HEK293 (cell line): ENCODE measurements around the gene FUBP1.

Experiments used
- AEBP2 ChIP-seq: fragments of 450-650 bp; formaldehyde crosslinking; IDR thresholded peaks from 2 replicates; pipeline ENCODE4 v1.5.1; 2016; ENCODE audit warnings: missing biosample characterization, missing genetic modification characterization, borderline replicate concordance
- ATF2 ChIP-seq: fragments of 450-650 bp; formaldehyde crosslinking; IDR thresholded peaks from 2 replicates; pipeline ENCODE4 v1.5.1; 2016; ENCODE audit warnings: missing biosample characterization, missing genetic modification characterization, low read depth
- GLIS2 ChIP-seq: fragments of 450-650 bp; formaldehyde crosslinking; IDR thresholded peaks from 2 replicates; pipeline ENCODE4 v1.5.1; 2016; ENCODE audit warnings: missing biosample characterization, missing genetic modification characterization
- KLF1 ChIP-seq: fragments of 450-650 bp; formaldehyde crosslinking; IDR thresholded peaks from 2 replicates; pipeline ENCODE4 v1.5.1; 2016; ENCODE audit warnings: missing biosample characterization, missing genetic modification characterization
- OVOL3 ChIP-seq: fragments of 450-650 bp; formaldehyde crosslinking; IDR thresholded peaks from 2 replicates; pipeline ENCODE4 v1.5.1; 2016; ENCODE audit warnings: missing biosample characterization, missing genetic modification characterization
- PRDM4 ChIP-seq: fragments of 450-650 bp; formaldehyde crosslinking; IDR thresholded peaks from 2 replicates; pipeline ENCODE4 v1.5.1; 2017; ENCODE audit warnings: missing biosample characterization, missing genetic modification characterization
- ZBTB1 ChIP-seq: fragments of 450-650 bp; formaldehyde crosslinking; IDR thresholded peaks from 2 replicates; pipeline ENCODE4 v1.5.1; 2016; ENCODE audit warnings: missing biosample characterization, missing genetic modification characterization
- ZBTB44 ChIP-seq: fragments of 450-650 bp; IDR thresholded peaks from 2 replicates; pipeline ENCODE4 v1.5.1; 2018; ENCODE audit warnings: missing biosample characterization, mild to moderate bottlenecking, missing genetic modification characterization
- ZBTB7A ChIP-seq: fragments of 450-650 bp; formaldehyde crosslinking; IDR thresholded peaks from 2 replicates; pipeline ENCODE4 v1.5.1; 2016; ENCODE audit warnings: low read depth, missing biosample characterization, missing genetic modification characterization
- ZFHX2 ChIP-seq: fragments of 450-650 bp; formaldehyde crosslinking; conservative IDR thresholded peaks from 2 replicates; pipeline ENCODE4 v1.5.1; 2016; ENCODE audit warnings: missing biosample characterization, missing genetic modification characterization
- ZFP37 ChIP-seq: fragments of 450-650 bp; formaldehyde crosslinking; IDR thresholded peaks from 2 replicates; pipeline ENCODE4 v1.5.1; 2016; ENCODE audit warnings: missing biosample characterization, missing genetic modification characterization
- ZNF114 ChIP-seq: fragments of 450-650 bp; formaldehyde crosslinking; IDR thresholded peaks from 2 replicates; pipeline ENCODE4 v1.5.0; 2017; ENCODE audit warnings: missing biosample characterization, missing genetic modification characterization
- ZNF175 ChIP-seq: fragments of 450-650 bp; formaldehyde crosslinking; IDR thresholded peaks from 2 replicates; pipeline ENCODE4 v1.5.1; 2016; ENCODE audit warnings: missing biosample characterization, missing genetic modification characterization
- ZNF23 ChIP-seq: fragments of 450-650 bp; formaldehyde crosslinking; IDR thresholded peaks from 2 replicates; pipeline ENCODE4 v1.5.1; 2016; ENCODE audit warnings: missing biosample characterization, missing genetic modification characterization, borderline replicate concordance
- ZNF280C ChIP-seq: fragments of 450-650 bp; formaldehyde crosslinking; IDR thresholded peaks from 2 replicates; pipeline ENCODE4 v1.5.1; 2016; ENCODE audit warnings: missing biosample characterization, missing genetic modification characterization
- ZNF335 ChIP-seq: fragments of 450-650 bp; formaldehyde crosslinking; conservative IDR thresholded peaks from 2 replicates; pipeline ENCODE4 v1.5.1; 2016; ENCODE audit warnings: missing biosample characterization, missing genetic modification characterization
- ZNF488 ChIP-seq: fragments of 450-650 bp; formaldehyde crosslinking; IDR thresholded peaks from 2 replicates; pipeline ENCODE4 v1.5.1; 2016; ENCODE audit warnings: missing biosample characterization, missing genetic modification characterization
- ZNF548 ChIP-seq: fragments of 450-650 bp; formaldehyde crosslinking; IDR thresholded peaks from 2 replicates; pipeline ENCODE4 v1.5.1; 2016; ENCODE audit warnings: missing biosample characterization, missing genetic modification characterization
- ZNF580 ChIP-seq: fragments of 450-650 bp; formaldehyde crosslinking; IDR thresholded peaks from 2 replicates; pipeline ENCODE4 v1.5.1; 2016; ENCODE audit warnings: missing biosample characterization, missing genetic modification characterization
- ZNF596 ChIP-seq: fragments of 450-650 bp; IDR thresholded peaks from 2 replicates; pipeline ENCODE4 v1.5.0; 2018; ENCODE audit warnings: missing biosample characterization, mild to moderate bottlenecking, missing genetic modification characterization, moderate library complexity
- ZNF692 ChIP-seq: fragments of 450-650 bp; formaldehyde crosslinking; IDR thresholded peaks from 2 replicates; pipeline ENCODE4 v1.5.1; 2016; ENCODE audit warnings: missing biosample characterization, missing genetic modification characterization
- ZNF768 ChIP-seq: fragments of 450-650 bp; formaldehyde crosslinking; IDR thresholded peaks from 2 replicates; pipeline ENCODE4 v1.5.1; 2018; ENCODE audit warnings: missing biosample characterization, mild to moderate bottlenecking, missing genetic modification characterization
- ZNF785 ChIP-seq: fragments of 450-650 bp; formaldehyde crosslinking; IDR thresholded peaks from 2 replicates; pipeline ENCODE4 v1.5.1; 2016; ENCODE audit warnings: missing biosample characterization, missing genetic modification characterization
- ZSCAN23 ChIP-seq: fragments of 450-650 bp; formaldehyde crosslinking; IDR thresholded peaks from 2 replicates; pipeline ENCODE4 v1.5.1; 2016; ENCODE audit warnings: missing biosample characterization, missing genetic modification characterization

Gene FUBP1

GRCh38 chr1:77978293-77978968 lies 441 bp downstream of the FUBP1 start (continued):
- no peak for TF ChIP-seq AEBP2
- TF ChIP-seq ZNF785: no peak
- no peak for TF ChIP-seq ZNF768 (tag by site-specific recombination)
- TF ChIP-seq ZNF580 (tag by site-specific recombination): 0 out of 2 replicates have a peak, but pooled peaks have one; percentile 43
- no peak for TF ChIP-seq ZNF548 (tag by site-specific recombination)
- TF ChIP-seq ZFP37 (tag by site-specific recombination): peak; percentile 50
- TF ChIP-seq ZNF175 (tag by site-specific recombination): no peak
- no peak for TF ChIP-seq GLIS2 (tag by site-specific recombination)
- TF ChIP-seq ZNF114: no peak
- no peak for TF ChIP-seq OVOL3 (tag by site-specific recombination)
- 0 out of 2 replicates have a peak, but pooled peaks have one; percentile 45 for TF ChIP-seq ZNF596
- no peak for TF ChIP-seq ZNF692 (tag by site-specific recombination)
- TF ChIP-seq ATF2 (tag by site-specific recombination): no peak
- TF ChIP-seq ZBTB1 (tag by site-specific recombination): no peak
- no peak for TF ChIP-seq KLF1
- no peak for TF ChIP-seq ZNF488 (tag by site-specific recombination)
- no peak for TF ChIP-seq ZBTB44 (tag by site-specific recombination)
- TF ChIP-seq PRDM4: peak; percentile 53
- 0 out of 2 replicates have a peak, but pooled peaks have one; percentile 11 for TF ChIP-seq ZFHX2 (tag by site-specific recombination)
- TF ChIP-seq ZSCAN23: no peak; the same call in 1 of the 2 replicates
- no peak for TF ChIP-seq ZBTB7A (tag by site-specific recombination)
- TF ChIP-seq ZNF335: 0 out of 2 replicates have a peak, but pooled peaks have one; percentile 8
- TF ChIP-seq ZNF280C: no peak
- no peak for TF ChIP-seq ZNF23
